Measurements from ENCODE around the gene C3orf22.

Gene C3orf22

GRCh38 chr3:126515066-126515706 lies 43.5 kb downstream of the C3orf22 start:
- TF ChIP-seq CTCF (conservative IDR thresholded peaks at IDR 0.05), result no peak
- TF ChIP-seq ZFX (IDR thresholded peaks at IDR 0.05), result no peak
- no peak overlapping the region for H3K27ac ChIP-seq

GRCh38 chr3:126514161-126514560 lies 44.6 kb downstream of the C3orf22 start:
- TF ChIP-seq CTCF (conservative IDR thresholded peaks at IDR 0.05) (no peak), ZFX (IDR thresholded peaks at IDR 0.05) (no peak)
- H3K27ac ChIP-seq, result no peak overlapping the region

- TF ChIP-seq ZFX (IDR thresholded peaks at IDR 0.05) (no peak), CTCF (conservative IDR thresholded peaks at IDR 0.05) (no peak)
- H3K27ac ChIP-seq, result no peak overlapping the region
Observed at GRCh38 chr3:126512916-126513650, 45.6 kb downstream of the C3orf22 start.

- no peak overlapping the region for H3K27ac ChIP-seq
- TF ChIP-seq ZFX (IDR thresholded peaks at IDR 0.05), result no peak
Observed at GRCh38 chr3:126512026-126512425, 46.7 kb downstream of the C3orf22 start.

GRCh38 chr3:126511291-126511690 lies 47.4 kb downstream of the C3orf22 start:
- no peak overlapping the region for H3K27ac ChIP-seq
- TF ChIP-seq CTCF (conservative IDR thresholded peaks at IDR 0.05) (no peak), ZFX (IDR thresholded peaks at IDR 0.05) (no peak)

- TF ChIP-seq CTCF (conservative IDR thresholded peaks at IDR 0.05) (no peak), ZFX (IDR thresholded peaks at IDR 0.05) (no peak)
- H3K27ac ChIP-seq, result no peak overlapping the region
Observed at GRCh38 chr3:126510308-126510910, 48.3 kb downstream of the C3orf22 start.

- H3K27ac ChIP-seq, result no peak overlapping the region
- no peak for TF ChIP-seq ZFX (IDR thresholded peaks at IDR 0.05)
- no peak for TF ChIP-seq CTCF (conservative IDR thresholded peaks at IDR 0.05)
Observed at GRCh38 chr3:126509597-126510307, 49.0 kb downstream of the C3orf22 start.

Measured in C4-2B (cell line).